K562 (cell line): ENCODE data around the gene CWC22. TPM values are rescaled to one million over a fixed set of nuclear protein-coding genes. Genes with fewer than 3 reads are reported as not detected.
"Not testable (repeated sequence)": the region's sequence is repeated elsewhere in the genome, so short reads cannot be mapped to it uniquely, and the experiment has no call there.

Experiments
- ATAC-seq: fragments of 200-7000 bp; cut with Tn5 transposase; 3 replicates; pipeline ENCODE4 v1.9.1; 2020; ENCODE audit warnings: moderate library complexity
- BruUV-seq: library from RNA; stranded (reverse); fragments of 400-500 nt; replicated peaks from 2 replicates; lab custom pipeline; 2021; lab: Mats Ljungman, UMichigan
- CTCF ChIA-PET: fragments of 300-600 bp; formaldehyde crosslinking; extraction: SDS; loops from one replicate; lab custom pipeline; 2021; ENCODE audit warnings: low intra/inter-chr PET ratio; lab: Yijun Ruan, JAX
- POLR2A ChIA-PET: fragments of 300-600, 350-650 bp; sonication (Branson Sonifier 250); formaldehyde crosslinking; extraction: SDS; loops from one replicate; lab custom pipeline; 2021; ENCODE audit warnings: antibody characterized with exemption, inconsistent platforms; lab: Yijun Ruan, JAX
- DNase-seq, 4 experiments: peaks; one replicate each; pipeline versions ENCODE4 v3.0.0 to v3.0.0-alpha.2; 2011 to 2018; ENCODE audit warnings: low spot score in 3 of 4, mixed read lengths in 3 of 4; ENCODE audit errors: extremely low read depth in 1 of 4
- FAIRE-seq: peaks from 2 replicates; lab custom pipeline; 2011; peaks lifted over from hg19 to GRCh38; lab: Jason Lieb, UNC
- H2AFZ ChIP-seq: 2 replicates; pipeline ENCODE4 v1.6.0; 2011; ENCODE audit warnings: low read depth, low read length, control low read depth, inconsistent platforms
- H3K27ac ChIP-seq: fragments of 200-600 bp; 3 replicates; pipeline ENCODE4 v1.8.0; 2011; ENCODE audit warnings: low read depth, mild to moderate bottlenecking, control low read depth, inconsistent platforms, low read length, moderate library complexity, mixed read lengths; ENCODE audit errors: extremely low read depth
- H3K27me3 ChIP-seq, 2 experiments: fragments of 300-600 bp in 1 of 2; 2 replicates in 1 of 2; 3 replicates in 1 of 2; pipeline versions ENCODE4 v1.6.0 to v1.8.0; 2011; ENCODE audit warnings: inconsistent platforms in 2 of 2, low read length in 2 of 2, mild to moderate bottlenecking in 1 of 2, mixed read lengths in 1 of 2, moderate library complexity in 1 of 2; ENCODE audit not compliant: control insufficient read depth in 2 of 2, insufficient read depth in 2 of 2
- H3K36me3 ChIP-seq: fragments of 300-600 bp; 3 replicates; pipeline ENCODE4 v1.8.0; 2011; ENCODE audit warnings: mild to moderate bottlenecking, low read length, inconsistent platforms; ENCODE audit not compliant: control insufficient read depth, insufficient read depth
- H3K4me1 ChIP-seq, 2 experiments: fragments of 200-600 bp in 1 of 2; replicated peaks in 1 of 2; 2 replicates in 1 of 2; 3 replicates in 1 of 2; pipeline versions ENCODE4 v1.5.1 to v1.8.0; 2011; ENCODE audit warnings: inconsistent platforms in 2 of 2, low read length in 2 of 2, mild to moderate bottlenecking in 1 of 2, mixed read lengths in 1 of 2, moderate library complexity in 1 of 2; ENCODE audit not compliant: control insufficient read depth in 2 of 2, insufficient read depth in 2 of 2
- H3K4me2 ChIP-seq: 2 replicates; pipeline ENCODE4 v1.6.1; 2011; ENCODE audit warnings: low read length, control low read depth, inconsistent platforms, mixed read lengths; ENCODE audit not compliant: insufficient read depth
- H3K4me3 ChIP-seq: fragments of 200-600 bp; sonication (generic), shearing (Covaris generic); 2 replicates; pipeline ENCODE4 v1.5.1; 2016; ENCODE audit warnings: control low read depth, inconsistent platforms
- H3K79me2 ChIP-seq: fragments of 200-600 bp; 3 replicates; pipeline ENCODE4 v1.8.0; 2011; ENCODE audit warnings: low read length, inconsistent platforms; ENCODE audit not compliant: control insufficient read depth, insufficient read depth
- H3K9ac ChIP-seq, 2 experiments: 2 replicates each; pipeline versions ENCODE4 v1.6.0 to v1.6.1; 2011; ENCODE audit warnings: low read depth in 2 of 2, low read length in 2 of 2, control low read depth in 1 of 2, inconsistent platforms in 1 of 2, mild to moderate bottlenecking in 1 of 2, mixed read lengths in 1 of 2; ENCODE audit not compliant: insufficient read depth in 1 of 2
- H3K9me1 ChIP-seq: one replicate; pipeline ENCODE4 v1.6.0; 2011; ENCODE audit warnings: inconsistent platforms, mild to moderate bottlenecking, low read length, moderate library complexity; ENCODE audit not compliant: control insufficient read depth, insufficient read depth
- H3K9me3 ChIP-seq: replicated peaks from 2 replicates; pipeline ENCODE4 v1.5.1; 2011; ENCODE audit warnings: low read depth, low read length, inconsistent platforms; ENCODE audit not compliant: control insufficient read depth, insufficient read depth
- H4K20me1 ChIP-seq: replicated peaks from 2 replicates; pipeline ENCODE4 v1.6.1; 2011; ENCODE audit warnings: low read length, inconsistent platforms, mixed read lengths; ENCODE audit not compliant: control insufficient read depth, insufficient read depth
- NR2C2 ChIP-seq, 2 experiments: fragments of 200-800 bp in 1 of 2; sonication (Bioruptor generic) in 1 of 2; sonication (generic) in 1 of 2; formaldehyde crosslinking in 1 of 2; IDR thresholded peaks; 2 replicates each; pipeline versions ENCODE4 v1.6.1 to v1.8.0; 2016 to 2022; ENCODE audit warnings: mild to moderate bottlenecking in 1 of 2, missing compliant biosample characterization in 1 of 2, missing genetic modification characterization in 1 of 2, missing genetic modification reagents in 1 of 2
- PBX2 ChIP-seq, 2 experiments: IDR thresholded peaks in 1 of 2; conservative IDR thresholded peaks in 1 of 2; 2 replicates each; pipeline ENCODE4 v1.6.1; 2016; ENCODE audit warnings: low read depth in 2 of 2, mild to moderate bottlenecking in 1 of 2, missing compliant biosample characterization in 1 of 2, missing genetic modification characterization in 1 of 2, moderate library complexity in 1 of 2
- ZNF146 ChIP-seq: IDR thresholded peaks from one replicate; pipeline ENCODE4 v1.6.1; 2018; ENCODE audit warnings: missing compliant biosample characterization; ENCODE audit not compliant: unreplicated experiment
- WGBS: fragments of 100-300 bp; shearing (Covaris generic); methylation state at CpG from one replicate; pipeline ENCODE4 v1.1.6; 2016; ENCODE audit warnings: low coverage, mixed read lengths; ENCODE audit not compliant: insufficient coverage; ENCODE audit errors: missing lambda C conversion rate; 5-methylcytosine and 5-hydroxymethylcytosine counted together
- in situ Hi-C: fragments of 300-500 bp; cut with MboI; formaldehyde crosslinking; loops from 4 replicates; pipeline ENCODE4 v1.15.0; 2018; ENCODE audit warnings: inconsistent platforms, mixed read lengths
- intact Hi-C: fragments of 100-400 bp; cut with micrococcal nuclease; formaldehyde crosslinking; loops from 2 replicates; pipeline ENCODE4 v1.14.2; 2022
- polyA plus RNA-seq, 8 experiments: library from polyadenylated mRNA; depleted of rRNA in 4 of 8; stranded (reverse) in 5 of 8; unstranded in 3 of 8; fragments of >200 nt; fragmentation: Nextera tagmentation in 2 of 8; fragmentation: Illumina TruSeq in 1 of 8; extraction: Ambion mirVana in 2 of 8; extraction: Trizol in 1 of 8; gene quantifications; 2 replicates each; pipeline versions ENCODE4 v1.2.1 to v1.2.3, GENCODE V29; 2011 to 2014; ENCODE audit warnings: inconsistent platforms in 1 of 8, missing spikeins in 1 of 8
- total RNA-seq, 7 experiments: library from RNA; depleted of rRNA in 6 of 7; stranded (reverse); fragments of >200 nt in 6 of 7; fragmentation: Illumina TruSeq in 2 of 7; extraction: Trizol in 2 of 7; gene quantifications; 2 replicates each; pipeline versions ENCODE4 v1.2.1 to v1.2.3, GENCODE V29; 2011 to 2021; ENCODE audit warnings: low replicate concordance in 1 of 7

Gene CWC22
- total and polyA plus RNA-seq, 9 of the 15 experiments (the other 6 are each of a cell fraction or from before 2014, with no cell fraction given), result 14.5 to 54.2 (median 36.7) TPM

- TF ChIP-seq NR2C2 (CRISPR knock-in tag; IDR thresholded peaks at IDR 0.05) (no peak), NR2C2 (tag; IDR thresholded peaks at IDR 0.05) (0 out of 2 replicates have a peak, but pooled peaks have one; percentile 19), PBX2 (CRISPR knock-in tag; IDR thresholded peaks at IDR 0.05; ENCODE audit: low read depth) (no peak), PBX2 (tag; conservative IDR thresholded peaks at IDR 0.05; ENCODE audit: low read depth) (peak; percentile 71)
These were observed 49.4 kb upstream of the CWC22 start (continued) for GRCh38 chr2:180056367-180057118.

- ATAC-seq, result not testable (repeated sequence)
These were observed 47.5 kb upstream of the CWC22 start for GRCh38 chr2:180054576-180054975.

More at GRCh38 chr2:180054576-180054975, 47.5 kb upstream of the CWC22 start:
- H3K9me3 ChIP-seq, intact Hi-C loops, H3K36me3 ChIP-seq, H3K4me1 ChIP-seq, H2AFZ ChIP-seq, CTCF ChIA-PET, POLR2A ChIA-PET, H3K27me3 ChIP-seq, DNase-seq, H3K9ac ChIP-seq, H3K79me2 ChIP-seq, H3K4me2 ChIP-seq, H3K4me3 ChIP-seq, H3K9me1 ChIP-seq, H3K27ac ChIP-seq, FAIRE-seq, BruUV-seq, H4K20me1 ChIP-seq, in situ Hi-C loops: not testable (repeated sequence)
- WGBS, result 0% methylated on average over 1 of the region's 1 CpG
- TF ChIP-seq ZNF146 (CRISPR knock-in tag), result peak; percentile 51
